Keratinocyte (primary cell): ENCODE results near the gene CSNK1G1.

Source experiments
- EZH2 ChIP-seq: IDR thresholded peaks from one replicate; pipeline ENCODE4 v1.6.1; 2012; ENCODE audit warnings: inconsistent platforms, mild to moderate bottlenecking, low read length, moderate library complexity
- TF ChIP-seq, protein P1 (sequence below), 3 experiments: IDR thresholded peaks in 1 of 3; conservative IDR thresholded peaks in 1 of 3; optimal IDR thresholded peaks in 1 of 3; 2 replicates in 2 of 3; 3 replicates in 1 of 3; pipeline versions ENCODE3 to v1.5.1; 2011; ENCODE audit warnings: low read length in 3 of 3, mild to moderate bottlenecking in 3 of 3, moderate library complexity in 2 of 3, control low read depth in 1 of 3, inconsistent platforms in 1 of 3; ENCODE audit not compliant: insufficient read depth in 2 of 3; ENCODE audit errors: extremely low read depth in 1 of 3

DNA sequence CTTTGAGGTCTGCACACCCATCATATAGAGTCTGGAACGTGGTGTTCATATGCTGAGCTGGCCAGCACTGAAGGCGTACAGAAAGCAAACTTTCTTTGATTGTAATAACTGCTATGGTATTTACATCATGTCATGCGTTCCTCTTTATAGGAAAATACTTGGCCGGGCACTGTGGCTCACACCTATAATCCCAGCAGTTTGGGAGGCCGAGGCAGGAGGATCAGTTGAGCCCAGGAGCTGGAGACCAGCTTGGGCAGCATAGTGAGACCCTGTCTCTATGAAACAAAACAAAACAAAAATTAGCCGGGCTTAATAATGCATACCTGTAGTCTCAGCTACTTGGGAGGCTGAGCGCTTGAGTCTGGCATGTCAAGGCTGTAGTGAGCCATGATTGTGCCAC lies 207.8 kb downstream of the CSNK1G1 start:
- TF ChIP-seq, protein P1, sequence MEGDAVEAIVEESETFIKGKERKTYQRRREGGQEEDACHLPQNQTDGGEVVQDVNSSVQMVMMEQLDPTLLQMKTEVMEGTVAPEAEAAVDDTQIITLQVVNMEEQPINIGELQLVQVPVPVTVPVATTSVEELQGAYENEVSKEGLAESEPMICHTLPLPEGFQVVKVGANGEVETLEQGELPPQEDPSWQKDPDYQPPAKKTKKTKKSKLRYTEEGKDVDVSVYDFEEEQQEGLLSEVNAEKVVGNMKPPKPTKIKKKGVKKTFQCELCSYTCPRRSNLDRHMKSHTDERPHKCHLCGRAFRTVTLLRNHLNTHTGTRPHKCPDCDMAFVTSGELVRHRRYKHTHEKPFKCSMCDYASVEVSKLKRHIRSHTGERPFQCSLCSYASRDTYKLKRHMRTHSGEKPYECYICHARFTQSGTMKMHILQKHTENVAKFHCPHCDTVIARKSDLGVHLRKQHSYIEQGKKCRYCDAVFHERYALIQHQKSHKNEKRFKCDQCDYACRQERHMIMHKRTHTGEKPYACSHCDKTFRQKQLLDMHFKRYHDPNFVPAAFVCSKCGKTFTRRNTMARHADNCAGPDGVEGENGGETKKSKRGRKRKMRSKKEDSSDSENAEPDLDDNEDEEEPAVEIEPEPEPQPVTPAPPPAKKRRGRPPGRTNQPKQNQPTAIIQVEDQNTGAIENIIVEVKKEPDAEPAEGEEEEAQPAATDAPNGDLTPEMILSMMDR (optimal IDR thresholded peaks at IDR 0.05 in 1 of 3, IDR thresholded peaks at IDR 0.05 in 1 of 3, conservative IDR thresholded peaks at IDR 0.05 in 1 of 3; ENCODE audit: extremely low read depth in 1 of 3, insufficient read depth in 2 of 3, low read length in 3 of 3), result no peak
- TF ChIP-seq EZH2, result no peak
